ENCODE data around the gene SLC29A1.

Gene SLC29A1

DNA sequence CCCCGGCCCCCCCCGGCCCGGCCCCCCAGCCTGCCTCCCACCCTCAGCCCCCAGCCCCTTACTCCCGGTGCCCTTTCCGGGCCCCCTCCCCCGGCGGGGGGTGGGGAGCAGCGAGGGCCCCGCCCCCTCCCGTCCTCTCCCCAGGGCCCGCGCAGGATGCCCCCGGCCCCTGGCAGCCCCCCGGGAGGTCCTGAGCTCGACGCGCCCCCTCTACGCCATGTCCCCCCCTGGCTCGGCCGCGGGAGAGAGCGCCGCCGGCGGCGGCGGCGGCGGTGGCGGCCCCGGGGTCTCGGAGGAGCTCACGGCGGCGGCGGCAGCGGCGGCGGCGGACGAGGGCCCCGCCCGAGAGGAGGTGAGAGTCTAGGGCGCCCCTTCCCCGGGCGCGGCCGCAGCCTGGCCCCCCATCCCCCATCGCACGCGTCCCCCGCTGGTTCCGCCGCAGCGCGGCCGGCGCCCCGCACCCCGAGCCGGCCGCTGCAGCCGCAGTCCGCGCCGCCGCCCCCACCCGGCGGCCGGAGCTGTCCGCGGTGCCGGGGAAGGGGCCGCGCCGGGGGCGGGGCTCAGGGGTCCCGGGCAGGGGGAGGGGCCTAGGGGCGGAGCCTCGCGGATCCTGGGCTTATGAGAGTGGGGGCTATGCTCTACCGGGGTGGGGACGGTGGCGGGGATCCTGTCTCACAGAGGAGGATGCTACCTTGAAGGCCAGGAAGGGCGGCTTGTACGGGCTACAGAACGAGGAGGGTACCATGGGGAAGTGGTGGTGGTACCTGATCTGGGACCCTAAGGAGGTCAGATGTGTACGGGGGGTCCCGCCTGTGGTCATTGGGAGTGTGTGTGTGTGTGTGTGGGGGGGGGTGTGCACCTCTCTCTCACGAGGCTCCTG, 47.4 kb downstream of the SLC29A1 start:
- DNase-seq: no peak

GRCh38 chr6:44271406-44271723, 48.0 kb downstream of the SLC29A1 start:
- DNase-seq: no peak

GRCh38 chr6:44271914-44272313, 48.5 kb downstream of the SLC29A1 start:
- no peak for DNase-seq

GRCh38 chr6:44272529-44272928, 49.1 kb downstream of the SLC29A1 start:
- DNase-seq: no peak

DNA sequence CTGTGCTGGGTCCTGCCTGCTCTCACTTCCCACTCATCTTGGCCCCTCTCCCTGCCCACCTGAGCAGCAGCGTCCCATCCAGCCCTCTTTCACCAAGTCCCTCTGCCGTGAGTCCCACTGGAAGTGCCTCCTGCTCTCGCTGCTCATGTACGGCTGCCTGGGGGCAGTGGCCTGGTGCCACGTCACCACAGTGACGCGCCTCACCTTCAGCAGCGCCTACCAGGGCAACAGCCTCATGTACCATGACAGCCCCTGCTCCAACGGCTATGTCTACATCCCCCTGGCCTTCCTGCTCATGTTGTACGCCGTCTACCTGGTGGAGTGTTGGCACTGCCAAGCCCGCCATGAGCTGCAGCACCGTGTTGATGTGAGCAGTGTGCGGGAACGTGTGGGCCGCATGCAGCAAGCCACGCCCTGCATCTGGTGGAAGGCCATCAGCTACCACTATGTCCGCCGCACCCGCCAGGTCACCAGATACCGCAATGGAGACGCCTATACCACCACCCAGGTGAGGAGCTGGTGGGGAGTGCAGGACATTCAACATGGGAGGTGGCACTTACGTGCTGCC, 49.7 kb downstream of the SLC29A1 start:
- no peak for DNase-seq

DNA sequence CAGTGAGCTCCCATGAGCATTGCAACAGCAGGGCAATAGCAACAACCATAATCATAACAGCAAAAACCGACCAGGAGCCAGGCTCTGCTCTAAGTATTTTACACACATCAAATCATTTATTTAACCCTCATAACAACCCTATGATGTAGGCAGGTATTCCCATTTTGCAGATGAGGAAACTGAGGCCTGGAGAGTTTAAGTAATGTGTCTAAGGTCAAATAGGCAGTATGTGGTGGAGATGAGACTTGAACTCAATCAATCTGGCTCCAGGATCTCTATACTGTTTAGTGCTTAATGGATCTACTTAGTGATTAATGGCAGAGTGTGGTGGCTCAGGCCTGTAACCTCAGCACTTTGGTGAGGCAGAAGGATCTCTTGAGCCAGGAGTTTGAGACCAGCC, 50.2 kb downstream of the SLC29A1 start:
- DNase-seq: no peak

DNA sequence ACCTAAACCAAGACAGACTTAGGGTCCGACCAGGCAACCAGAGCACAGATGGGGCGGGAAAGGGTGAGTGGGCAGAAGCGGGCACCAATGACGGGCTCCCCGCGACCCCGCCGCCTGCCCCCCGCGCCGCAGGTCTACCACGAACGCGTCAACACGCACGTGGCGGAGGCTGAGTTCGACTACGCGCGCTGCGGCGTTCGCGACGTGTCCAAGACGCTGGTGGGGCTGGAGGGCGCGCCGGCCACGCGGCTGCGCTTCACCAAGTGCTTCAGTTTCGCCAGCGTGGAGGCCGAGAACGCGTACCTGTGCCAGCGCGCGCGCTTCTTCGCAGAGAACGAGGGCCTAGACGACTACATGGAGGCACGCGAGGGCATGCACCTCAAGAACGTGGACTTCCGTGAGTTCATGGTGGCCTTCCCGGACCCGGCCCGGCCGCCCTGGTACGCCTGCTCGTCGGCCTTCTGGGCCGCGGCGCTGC, 51.9 kb downstream of the SLC29A1 start:
- DNase-seq: no peak

DNA sequence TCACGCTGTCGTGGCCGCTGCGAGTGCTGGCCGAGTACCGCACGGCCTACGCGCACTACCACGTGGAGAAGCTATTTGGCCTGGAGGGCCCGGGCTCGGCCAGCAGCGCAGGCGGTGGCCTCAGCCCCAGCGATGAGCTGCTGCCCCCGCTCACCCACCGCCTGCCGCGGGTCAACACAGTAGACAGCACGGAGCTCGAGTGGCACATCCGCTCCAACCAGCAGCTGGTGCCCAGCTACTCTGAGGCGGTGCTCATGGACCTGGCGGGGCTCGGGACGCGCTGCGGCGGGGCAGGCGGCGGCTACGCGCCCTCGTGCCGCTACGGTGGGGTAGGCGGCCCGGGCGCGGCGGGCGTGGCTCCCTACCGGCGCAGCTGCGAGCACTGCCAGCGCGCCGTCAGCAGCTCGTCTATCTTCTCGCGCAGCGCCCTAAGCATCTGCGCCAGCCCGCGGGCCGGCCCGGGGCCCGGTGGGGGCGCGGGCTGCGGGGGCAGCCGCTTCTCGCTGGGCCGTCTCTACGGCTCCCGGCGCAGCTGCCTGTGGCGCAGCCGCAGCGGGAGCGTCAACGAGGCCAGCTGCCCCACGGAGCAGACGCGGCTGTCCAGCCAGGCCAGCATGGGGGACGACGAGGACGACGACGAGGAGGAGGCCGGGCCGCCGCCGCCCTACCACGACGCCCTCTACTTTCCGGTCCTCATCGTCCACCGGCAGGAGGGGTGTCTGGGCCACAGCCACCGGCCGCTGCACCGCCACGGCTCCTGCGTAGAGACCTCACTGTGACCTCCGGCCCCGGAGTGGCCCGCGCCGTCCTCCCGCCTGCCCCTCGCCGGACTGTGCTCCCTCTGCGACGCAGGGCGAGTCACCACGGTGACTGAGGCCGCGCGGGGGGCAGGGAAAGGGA, 52.6 kb downstream of the SLC29A1 start:
- DNase-seq: no peak

DNA sequence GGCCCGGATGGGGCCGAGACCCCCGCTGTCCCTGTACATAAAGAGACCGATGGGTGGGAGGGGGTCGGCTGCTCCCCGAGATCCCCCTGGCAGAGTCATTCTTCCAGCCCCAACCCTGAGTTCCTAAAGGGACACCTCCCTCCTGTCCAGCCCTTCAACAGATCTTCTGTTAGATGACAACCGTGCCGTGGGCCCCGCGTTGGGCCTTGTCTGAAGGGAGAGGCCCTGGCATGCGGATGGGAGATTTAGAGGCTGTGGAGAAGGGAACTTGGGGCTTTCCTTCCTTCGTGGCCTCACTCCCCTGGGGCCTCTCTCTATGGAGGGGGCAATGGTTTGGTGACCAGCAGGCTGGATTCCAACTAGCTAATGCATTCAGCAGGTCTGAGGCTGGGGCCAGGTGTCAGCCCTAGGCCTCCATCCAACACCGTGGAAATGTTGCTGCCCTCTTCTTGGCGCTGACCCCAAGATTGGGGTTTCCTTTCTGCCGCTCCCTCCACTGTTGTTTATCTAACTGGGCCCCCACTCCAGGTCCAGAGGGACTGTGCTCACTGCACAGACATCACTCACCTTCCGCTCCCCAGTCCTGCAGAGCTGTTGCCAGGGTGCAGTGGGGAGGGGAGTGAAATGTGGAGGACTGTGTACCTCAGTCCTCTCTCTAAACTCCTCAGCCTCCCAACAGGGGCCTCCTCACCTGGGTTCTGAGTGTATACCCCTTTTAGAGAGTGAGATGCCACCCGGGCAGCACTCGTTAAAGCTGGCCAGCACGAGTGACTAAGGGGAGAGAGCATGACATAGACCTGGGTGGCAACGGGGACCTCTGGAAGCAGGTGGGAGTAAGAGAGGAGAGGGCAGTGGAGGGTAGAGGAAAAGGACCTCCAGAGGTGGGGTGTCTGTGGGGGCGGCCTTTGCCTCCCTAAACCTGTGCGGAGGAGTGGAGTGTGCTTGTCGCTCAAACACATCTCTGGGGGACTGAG, 53.6 kb downstream of the SLC29A1 start:
- no peak for DNase-seq

- no peak for DNase-seq
Measured at GRCh38 chr6:44277763-44278162, 54.4 kb downstream of the SLC29A1 start.

DNA sequence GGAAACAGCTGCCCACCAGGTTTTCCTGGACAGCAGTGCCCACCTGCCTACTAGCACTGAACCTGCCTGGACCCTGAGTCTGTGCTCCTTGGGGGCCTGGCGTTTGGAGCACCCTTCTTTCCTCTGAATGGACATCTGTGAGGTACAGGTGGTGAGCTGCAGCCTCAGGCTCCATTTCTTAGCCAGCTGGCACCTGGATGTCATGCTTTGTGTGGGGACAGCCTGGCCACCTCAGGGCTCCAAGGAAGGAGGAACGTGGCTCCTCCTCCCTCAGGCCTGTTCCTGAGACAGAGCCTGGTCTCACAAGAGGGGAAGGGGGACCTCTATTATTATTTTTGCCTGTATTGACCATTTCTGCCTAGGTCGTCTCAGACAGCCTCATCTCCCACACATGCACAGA, 54.9 kb downstream of the SLC29A1 start:
- no peak for DNase-seq

DNA sequence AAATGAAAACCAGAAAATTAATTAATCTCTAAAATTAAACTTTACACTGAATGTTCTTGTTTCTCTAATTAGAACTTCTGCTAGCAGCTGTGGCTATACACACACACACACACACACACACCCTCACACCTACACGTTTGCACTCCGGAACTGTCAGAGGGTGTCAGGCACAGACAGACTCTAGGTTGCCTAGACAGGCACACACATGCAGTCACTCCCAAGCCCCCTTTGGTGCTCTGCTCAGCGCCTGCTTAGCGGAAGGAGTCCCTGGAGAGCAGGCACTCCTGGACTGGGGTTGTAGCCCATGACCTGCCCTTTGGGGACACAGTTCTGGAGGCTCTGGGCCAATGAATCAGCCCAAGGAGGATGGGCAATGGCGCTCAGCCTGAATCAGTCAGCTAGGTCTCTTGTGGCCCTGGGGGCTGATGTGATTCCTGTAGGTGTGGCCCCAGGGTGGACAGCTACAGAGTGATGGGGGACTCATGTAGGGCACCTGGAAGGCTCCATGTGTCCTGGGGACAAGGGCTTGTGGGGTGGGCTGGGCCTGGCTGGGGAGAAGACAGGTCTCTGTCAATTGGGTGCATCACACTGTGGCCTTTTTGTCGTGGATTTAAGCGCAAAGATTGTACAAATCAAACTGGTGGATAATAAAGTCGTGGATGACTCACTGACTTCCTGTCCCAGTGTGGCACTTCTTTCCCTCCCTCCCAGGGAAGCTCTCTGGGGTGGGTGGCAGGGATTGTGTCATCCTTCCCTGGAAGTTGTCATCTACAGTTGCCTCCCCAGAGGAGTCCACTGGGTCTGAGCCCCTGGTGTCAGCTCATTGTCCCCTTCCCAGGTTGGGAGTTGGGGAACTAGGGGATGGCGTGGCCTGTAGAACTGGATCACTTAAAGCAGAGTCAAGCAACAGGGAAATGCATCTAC, 55.6 kb downstream of the SLC29A1 start:
- no peak for DNase-seq
